HG02623 (cell line): ENCODE data around the gene DDX1.
"Not testable (repeated sequence)": the region's sequence is repeated elsewhere in the genome, so short reads cannot be mapped to it uniquely, and the experiment has no call there.

Experiments used
- ATAC-seq: cut with Tn5 transposase; IDR thresholded peaks from one replicate; pipeline ENCODE4 v1.9.1; 2021; ENCODE audit warnings: moderate library complexity; ENCODE audit not compliant: unreplicated experiment

The DDX1 gene

GRCh38 chr2:15591692-15592463 is at the start of gene DDX1:
Gene DDX1, plus strand, starts transcription at chr2:15591868. Its CDS starts 66 bp downstream, at chr2:15591934.
- ATAC-seq = peak; percentile 88

- ATAC-seq = not testable (repeated sequence)
Observed at GRCh38 chr2:15542269-15542668, 49.4 kb upstream of the DDX1 start.

GRCh38 chr2:15543053-15543452 is 48.6 kb upstream of the DDX1 start:
- no peak for ATAC-seq

- ATAC-seq = no peak
Observed at GRCh38 chr2:15543541-15543940, 48.1 kb upstream of the DDX1 start.

- ATAC-seq = no peak
Observed at GRCh38 chr2:15544227-15544626, 47.4 kb upstream of the DDX1 start.

GRCh38 chr2:15546297-15547098 is 45.2 kb upstream of the DDX1 start:
- ATAC-seq = no peak

- no peak for ATAC-seq
Observed at GRCh38 chr2:15547115-15547876, 44.4 kb upstream of the DDX1 start.

GRCh38 chr2:15548974-15549373 is 42.7 kb upstream of the DDX1 start:
- no peak for ATAC-seq

- ATAC-seq = no peak
Observed at GRCh38 chr2:15553519-15553918, 38.1 kb upstream of the DDX1 start.

- no peak for ATAC-seq
Observed at GRCh38 chr2:15553951-15554350, 37.7 kb upstream of the DDX1 start.

- no peak for ATAC-seq
Observed at GRCh38 chr2:15554525-15555218, 37.0 kb upstream of the DDX1 start.

- ATAC-seq = no peak
Observed at GRCh38 chr2:15555760-15556193, 35.9 kb upstream of the DDX1 start.

- ATAC-seq = no peak
Observed at GRCh38 chr2:15556311-15556930, 35.2 kb upstream of the DDX1 start.

GRCh38 chr2:15557887-15558311 is 33.8 kb upstream of the DDX1 start:
- ATAC-seq = no peak

- no peak for ATAC-seq
Observed at GRCh38 chr2:15559379-15560139, 32.1 kb upstream of the DDX1 start.

- ATAC-seq = peak; percentile 28
Observed at GRCh38 chr2:15560140-15560987, 31.3 kb upstream of the DDX1 start.

GRCh38 chr2:15560988-15561573 is 30.6 kb upstream of the DDX1 start, which contains the start of gene NBAS:
Gene NBAS, minus strand, starts transcription at chr2:15561334. Its CDS starts 30 bp downstream, at chr2:15561304.
- peak; percentile 86 for ATAC-seq
